ENCODE data around the gene PALLD. TPM values are rescaled to one million over a fixed set of nuclear protein-coding genes. Genes with fewer than 3 reads are reported as not detected.

The PALLD gene
- total and polyA plus RNA-seq, 3 donors from 2014 or later: 138 to 156 (median 146) TPM

DNA sequence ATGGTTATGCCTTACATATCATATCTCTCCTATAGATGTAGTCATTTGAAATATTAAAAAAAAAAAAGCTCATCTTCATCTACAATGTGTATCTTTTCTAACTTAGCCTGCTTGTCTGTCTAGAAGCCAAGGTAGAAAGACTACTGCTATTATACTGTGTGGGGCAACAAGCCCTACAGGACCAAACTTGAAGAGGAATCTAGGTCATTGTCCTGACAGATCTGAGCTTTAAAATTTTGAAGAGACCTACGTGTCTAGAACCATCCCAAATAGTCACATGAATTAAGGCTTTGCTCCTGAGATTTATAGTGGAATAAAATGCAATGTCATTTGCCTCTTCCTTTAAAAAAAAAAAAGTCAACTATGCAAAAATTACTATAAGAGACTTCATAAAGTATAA, 95.8 kb downstream of the PALLD start:
- H3K9me3 ChIP-seq: no peaks in the 10 kb centered on the region
- TF ChIP-seq POLR2A (IDR thresholded peaks at IDR 0.05): no peak
- no peak for TF ChIP-seq CTCF (IDR thresholded peaks at IDR 0.05)
- no peaks in the 10 kb centered on the region for H3K4me1 ChIP-seq
- intact Hi-C loops (cut with DNase I; ENCODE audit: low total_unique reads): no loop called here
- 87 to 89% methylated on average over 1 of the region's 1 CpG for WGBS, 2 donors
- no peaks in the 10 kb centered on the region for H3K27me3 ChIP-seq
- DNase-seq: no peak
- no peak overlapping the region for H3K4me3 ChIP-seq
- no peak overlapping the region for H3K27ac ChIP-seq
- no peaks in the 10 kb centered on the region for H3K36me3 ChIP-seq (ENCODE audit: low read depth, missing control alignments)

- intact Hi-C loops (cut with DNase I; ENCODE audit: low total_unique reads): no loop called here
- H3K9me3 ChIP-seq: no peaks in the 10 kb centered on the region
- no peaks in the 10 kb centered on the region for H3K4me1 ChIP-seq
- no peak overlapping the region for H3K27ac ChIP-seq
- H3K36me3 ChIP-seq (ENCODE audit: low read depth, missing control alignments): no peaks in the 10 kb centered on the region
- no peak overlapping the region for H3K4me3 ChIP-seq
- no peak for TF ChIP-seq POLR2A (IDR thresholded peaks at IDR 0.05)
- no peak for TF ChIP-seq CTCF (IDR thresholded peaks at IDR 0.05)
- H3K27me3 ChIP-seq: no peaks in the 10 kb centered on the region
- 81 to 89% methylated on average over 4 of the region's 4 CpGs for WGBS, 2 donors
- no peak for DNase-seq
Measured at GRCh38 chr4:168593399-168593798, 96.5 kb downstream of the PALLD start.

GRCh38 chr4:168594121-168594520, 97.3 kb downstream of the PALLD start:
- no peak for DNase-seq
- Histone ChIP-seq H3K27me3 (no peaks in the 10 kb centered on the region), H3K36me3 (ENCODE audit: low read depth, missing control alignments) (no peaks in the 10 kb centered on the region), H3K9me3 (no peaks in the 10 kb centered on the region), H3K4me1 (no peaks in the 10 kb centered on the region), H3K27ac (no peak overlapping the region), H3K4me3 (no peak overlapping the region)
- 75 to 95% methylated on average over 5 of the region's 5 CpGs for WGBS, 2 donors
- intact Hi-C loops (cut with DNase I; ENCODE audit: low total_unique reads): no loop called here
- TF ChIP-seq POLR2A (IDR thresholded peaks at IDR 0.05): no peak

- WGBS, 2 donors: 72 to 88% methylated on average over 1 of the region's 1 CpG
- intact Hi-C loops (cut with DNase I; ENCODE audit: low total_unique reads): no loop called here
- TF ChIP-seq CTCF (IDR thresholded peaks at IDR 0.05) (no peak), POLR2A (IDR thresholded peaks at IDR 0.05) (no peak)
Measured at GRCh38 chr4:168598191-168598590, 101.3 kb downstream of the PALLD start.

DNA sequence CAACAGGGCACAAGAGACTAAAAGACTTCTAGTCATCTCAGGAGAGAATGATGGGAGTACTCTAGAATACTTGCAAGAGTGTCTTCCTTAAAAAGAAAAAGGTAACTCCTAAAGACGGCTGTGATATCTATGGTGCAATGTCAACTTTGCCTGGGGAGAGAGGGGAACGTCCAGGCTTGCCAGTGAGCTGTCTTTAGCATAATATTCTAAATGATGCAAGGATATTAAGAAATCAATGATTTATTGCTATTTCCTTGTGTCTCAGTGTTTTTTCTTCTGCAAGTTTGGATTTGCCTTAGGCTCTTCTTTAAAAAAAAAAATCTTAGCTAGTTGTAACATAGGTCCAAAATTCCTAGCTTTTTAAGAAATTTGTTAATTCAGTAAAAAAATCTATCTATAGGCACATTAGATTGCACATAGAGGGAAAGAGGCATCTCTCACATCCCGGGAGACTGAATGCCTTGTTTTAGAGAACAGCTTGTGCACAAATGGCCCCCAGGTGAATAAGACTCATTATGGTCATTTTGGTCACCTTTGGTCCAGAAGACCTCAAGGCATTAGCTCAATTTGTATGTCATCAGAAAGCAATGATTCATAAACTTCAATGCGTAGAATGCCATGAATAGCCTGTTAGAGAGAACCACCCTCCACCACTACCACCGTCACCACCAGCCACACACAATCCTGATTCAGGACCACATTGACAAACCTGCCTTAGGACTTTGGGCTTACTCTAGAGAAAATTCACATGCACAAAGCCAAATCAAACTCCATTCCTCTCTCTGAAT, 104.1 kb downstream of the PALLD start:
- no peaks in the 10 kb centered on the region for H3K9me3 ChIP-seq
- no peak overlapping the region for H3K4me3 ChIP-seq
- H3K4me1 ChIP-seq: no peaks in the 10 kb centered on the region
- no peak for DNase-seq
- intact Hi-C loops (cut with DNase I; ENCODE audit: low total_unique reads): no loop called here
- H3K36me3 ChIP-seq (ENCODE audit: low read depth, missing control alignments): no peaks in the 10 kb centered on the region
- WGBS, 2 donors: 76 to 88% methylated on average over 5 of the region's 5 CpGs
- H3K27ac ChIP-seq: no peak overlapping the region
- H3K27me3 ChIP-seq: no peaks in the 10 kb centered on the region
- no peak for TF ChIP-seq CTCF (IDR thresholded peaks at IDR 0.05)
- no peak for TF ChIP-seq POLR2A (IDR thresholded peaks at IDR 0.05)

More at GRCh38 chr4:168598191-168598590, 101.3 kb downstream of the PALLD start:
- H3K4me3 ChIP-seq: no peak overlapping the region
- no peak for DNase-seq
- no peaks in the 10 kb centered on the region for H3K27me3 ChIP-seq
- no peaks in the 10 kb centered on the region for H3K4me1 ChIP-seq
- no peaks in the 10 kb centered on the region for H3K9me3 ChIP-seq
- H3K27ac ChIP-seq: no peak overlapping the region
- H3K36me3 ChIP-seq (ENCODE audit: low read depth, missing control alignments): no peaks in the 10 kb centered on the region

Measured in testis (tissue), 3 donors.